HG03354 (cell line): ENCODE results near the gene GHSR.

Experiments used
- ATAC-seq: cut with Tn5 transposase; IDR thresholded peaks from one replicate; pipeline ENCODE4 v1.9.1; 2021; ENCODE audit warnings: mild to moderate bottlenecking; ENCODE audit not compliant: unreplicated experiment, poor library complexity, severe bottlenecking

GHSR gene

GRCh38 chr3:172447611-172448579 lies at the start of gene GHSR:
Gene GHSR, minus strand, starts transcription at chr3:172448456. Its CDS starts 43 bp downstream, at chr3:172448413.
- ATAC-seq = no peak

- ATAC-seq = peak; percentile 92
Measured at GRCh38 chr3:172490198-172490669, 42.0 kb upstream of the GHSR start.

- peak; percentile 66 for ATAC-seq
Measured at GRCh38 chr3:172478116-172478515, 29.9 kb upstream of the GHSR start.

GRCh38 chr3:172476347-172476746 lies 28.1 kb upstream of the GHSR start:
- ATAC-seq = no peak

- no peak for ATAC-seq
Measured at GRCh38 chr3:172475703-172476102, 27.4 kb upstream of the GHSR start.

- ATAC-seq = no peak
Measured at GRCh38 chr3:172471903-172472302, 23.6 kb upstream of the GHSR start.

GRCh38 chr3:172470588-172470987 lies 22.3 kb upstream of the GHSR start:
- ATAC-seq = no peak

- ATAC-seq = no peak
Measured at GRCh38 chr3:172467170-172467824, 19.0 kb upstream of the GHSR start.

- ATAC-seq = no peak
Measured at GRCh38 chr3:172466553-172467130, 18.4 kb upstream of the GHSR start.

- no peak for ATAC-seq
Measured at GRCh38 chr3:172465281-172465680, 17.0 kb upstream of the GHSR start.

GRCh38 chr3:172464306-172464705 lies 16.1 kb upstream of the GHSR start:
- no peak for ATAC-seq

- ATAC-seq = peak; percentile 74
Measured at GRCh38 chr3:172461530-172462138, 13.4 kb upstream of the GHSR start.

- no peak for ATAC-seq
Measured at GRCh38 chr3:172456404-172456803, 8.1 kb upstream of the GHSR start.

- ATAC-seq = no peak
Measured at GRCh38 chr3:172454180-172454579, 5.9 kb upstream of the GHSR start.

GRCh38 chr3:172449466-172450149 lies 1.4 kb upstream of the GHSR start:
- no peak for ATAC-seq

- no peak for ATAC-seq
Measured at GRCh38 chr3:172448661-172449465, 607 bp upstream of the GHSR start.

- no peak for ATAC-seq
Measured at GRCh38 chr3:172446198-172446597, 2.1 kb downstream of the GHSR start.

- ATAC-seq = no peak
Measured at GRCh38 chr3:172444821-172445220, 3.4 kb downstream of the GHSR start.

- ATAC-seq = no peak
Measured at GRCh38 chr3:172442606-172443005, 5.7 kb downstream of the GHSR start.
